Measurements from ENCODE around the gene TROAP. TPM values are rescaled to one million over a fixed set of nuclear protein-coding genes. Genes with fewer than 3 reads are reported as not detected.

TROAP gene
- total RNA-seq, 2 donors from 2014 or later, result 11.8 to 51.8 TPM

DNA sequence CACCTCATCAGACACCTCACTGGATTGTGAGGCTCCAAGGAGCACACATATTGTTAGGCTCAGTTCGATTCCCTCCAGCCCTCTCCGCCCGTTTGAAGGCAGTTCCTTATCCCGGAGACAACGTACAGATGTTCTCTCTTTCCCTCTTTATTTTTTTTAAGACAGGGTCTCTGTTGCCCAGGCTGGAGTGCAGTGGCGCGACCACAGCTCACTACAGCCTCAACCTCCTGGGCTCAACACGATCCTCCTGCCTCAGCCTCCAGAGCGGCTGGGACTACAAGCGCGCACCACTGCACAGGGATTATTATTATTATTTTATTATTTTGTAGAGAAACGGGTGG lies 718 bp upstream of the TROAP start:
- peak overlapping the region in 1 of 2 donors; percentile 0 for H3K9ac ChIP-seq (ENCODE audit: low read depth in 2 of 2, low read length in 2 of 2)
- no peaks in the 10 kb centered on the region for H3K9me3 ChIP-seq
- intact Hi-C loops (cut with DNase I), result no loop called here
- no peaks in the 10 kb centered on the region for H3K36me3 ChIP-seq
- H3K4me1 ChIP-seq, result peaks cover 5% of the 10 kb centered on the region
- no peaks in the 10 kb centered on the region for H3K27me3 ChIP-seq
- no peak for DNase-seq
- TF ChIP-seq, protein P1, sequence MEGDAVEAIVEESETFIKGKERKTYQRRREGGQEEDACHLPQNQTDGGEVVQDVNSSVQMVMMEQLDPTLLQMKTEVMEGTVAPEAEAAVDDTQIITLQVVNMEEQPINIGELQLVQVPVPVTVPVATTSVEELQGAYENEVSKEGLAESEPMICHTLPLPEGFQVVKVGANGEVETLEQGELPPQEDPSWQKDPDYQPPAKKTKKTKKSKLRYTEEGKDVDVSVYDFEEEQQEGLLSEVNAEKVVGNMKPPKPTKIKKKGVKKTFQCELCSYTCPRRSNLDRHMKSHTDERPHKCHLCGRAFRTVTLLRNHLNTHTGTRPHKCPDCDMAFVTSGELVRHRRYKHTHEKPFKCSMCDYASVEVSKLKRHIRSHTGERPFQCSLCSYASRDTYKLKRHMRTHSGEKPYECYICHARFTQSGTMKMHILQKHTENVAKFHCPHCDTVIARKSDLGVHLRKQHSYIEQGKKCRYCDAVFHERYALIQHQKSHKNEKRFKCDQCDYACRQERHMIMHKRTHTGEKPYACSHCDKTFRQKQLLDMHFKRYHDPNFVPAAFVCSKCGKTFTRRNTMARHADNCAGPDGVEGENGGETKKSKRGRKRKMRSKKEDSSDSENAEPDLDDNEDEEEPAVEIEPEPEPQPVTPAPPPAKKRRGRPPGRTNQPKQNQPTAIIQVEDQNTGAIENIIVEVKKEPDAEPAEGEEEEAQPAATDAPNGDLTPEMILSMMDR (IDR thresholded peaks at IDR 0.05), result no peak
- H3K27ac ChIP-seq, result no peak overlapping the region
- H3K4me3 ChIP-seq, result peak overlapping the region; percentile 50

DNA sequence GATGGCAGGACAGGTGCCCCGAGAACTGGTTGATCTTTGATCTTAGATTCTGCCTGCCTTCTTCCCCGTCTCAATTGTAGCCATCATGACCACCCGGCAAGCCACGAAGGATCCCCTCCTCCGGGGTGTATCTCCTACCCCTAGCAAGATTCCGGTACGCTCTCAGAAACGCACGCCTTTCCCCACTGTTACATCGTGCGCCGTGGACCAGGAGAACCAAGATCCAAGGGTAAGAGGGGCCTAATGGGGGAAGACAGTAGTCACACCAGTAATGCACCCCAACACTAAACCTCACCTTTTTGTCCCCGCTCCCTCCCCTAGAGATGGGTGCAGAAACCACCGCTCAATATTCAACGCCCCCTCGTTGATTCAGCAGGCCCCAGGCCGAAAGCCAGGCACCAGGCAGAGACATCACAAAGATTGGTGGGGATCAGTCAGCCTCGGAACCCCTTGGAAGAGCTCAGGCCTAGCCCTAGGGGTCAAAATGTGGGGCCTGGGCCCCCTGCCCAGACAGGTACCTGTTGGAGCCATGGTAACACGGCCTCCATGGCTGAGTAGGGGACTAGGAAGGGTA lies 556 bp downstream of the TROAP start:
- H3K4me1 ChIP-seq, result peaks cover 5% of the 10 kb centered on the region
- peak overlapping the region; percentile 44 to 54 for H3K9ac ChIP-seq (ENCODE audit: low read depth in 2 of 2, low read length in 2 of 2)
- TF ChIP-seq, protein P1 (IDR thresholded peaks at IDR 0.05), result no peak
- DNase-seq, result no peak
- intact Hi-C loops (cut with DNase I), result no loop called here
- peak overlapping the region; percentile 50 for H3K4me3 ChIP-seq
- no peaks in the 10 kb centered on the region for H3K36me3 ChIP-seq
- no peaks in the 10 kb centered on the region for H3K27me3 ChIP-seq
- no peak overlapping the region for H3K27ac ChIP-seq
- no peaks in the 10 kb centered on the region for H3K9me3 ChIP-seq

DNA sequence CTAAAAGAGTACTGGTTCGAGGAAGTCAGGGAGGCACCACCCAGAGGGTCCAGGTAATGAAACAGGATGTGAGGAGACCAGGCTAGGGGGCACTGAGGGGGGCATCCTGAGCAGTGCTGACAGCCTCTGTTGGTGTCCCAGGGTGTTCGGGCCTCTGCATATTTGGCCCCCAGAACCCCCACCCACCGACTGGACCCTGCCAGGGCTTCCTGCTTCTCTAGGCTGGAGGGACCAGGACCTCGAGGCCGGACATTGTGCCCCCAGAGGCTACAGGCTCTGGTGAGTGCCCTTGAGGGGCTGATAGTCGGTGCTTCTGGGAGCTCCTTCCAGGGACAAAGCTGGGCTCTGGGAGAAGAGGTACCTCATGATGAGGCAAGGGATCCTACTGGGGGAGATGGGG lies 2.6 kb downstream of the TROAP start:
- no peak overlapping the region for H3K27ac ChIP-seq
- no peak for DNase-seq
- H3K36me3 ChIP-seq, result no peaks in the 10 kb centered on the region
- intact Hi-C loops (cut with DNase I), result no loop called here
- TF ChIP-seq, protein P1 (IDR thresholded peaks at IDR 0.05), result no peak
- no peak overlapping the region for H3K4me3 ChIP-seq
- H3K4me1 ChIP-seq, result peaks cover 5% of the 10 kb centered on the region
- H3K27me3 ChIP-seq, result no peaks in the 10 kb centered on the region
- no peak overlapping the region for H3K9ac ChIP-seq (ENCODE audit: low read depth in 2 of 2, low read length in 2 of 2)
- H3K9me3 ChIP-seq, result no peaks in the 10 kb centered on the region

DNA sequence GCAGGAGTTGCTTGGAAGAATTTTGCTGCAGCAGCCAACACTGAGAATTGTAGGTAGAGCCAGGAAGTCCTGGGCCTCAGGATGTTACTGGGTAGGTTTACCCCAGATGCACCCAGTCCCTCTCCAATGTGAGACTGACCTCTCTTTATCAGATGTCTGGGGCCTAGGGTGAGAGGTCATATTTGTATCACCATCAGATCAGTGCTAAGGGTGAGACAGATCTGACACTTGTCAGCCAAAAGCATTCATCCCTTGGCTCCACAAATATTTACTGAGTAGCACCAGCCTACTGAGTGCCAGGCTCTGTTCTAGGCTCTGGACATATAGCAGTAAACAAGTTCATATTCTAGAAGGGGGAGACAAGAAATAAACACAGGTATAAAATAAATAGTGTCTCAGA lies 4.3 kb downstream of the TROAP start:
- Histone ChIP-seq H3K9ac (ENCODE audit: low read depth in 2 of 2, low read length in 2 of 2) (no peak overlapping the region), H3K27me3 (no peaks in the 10 kb centered on the region)

DNA sequence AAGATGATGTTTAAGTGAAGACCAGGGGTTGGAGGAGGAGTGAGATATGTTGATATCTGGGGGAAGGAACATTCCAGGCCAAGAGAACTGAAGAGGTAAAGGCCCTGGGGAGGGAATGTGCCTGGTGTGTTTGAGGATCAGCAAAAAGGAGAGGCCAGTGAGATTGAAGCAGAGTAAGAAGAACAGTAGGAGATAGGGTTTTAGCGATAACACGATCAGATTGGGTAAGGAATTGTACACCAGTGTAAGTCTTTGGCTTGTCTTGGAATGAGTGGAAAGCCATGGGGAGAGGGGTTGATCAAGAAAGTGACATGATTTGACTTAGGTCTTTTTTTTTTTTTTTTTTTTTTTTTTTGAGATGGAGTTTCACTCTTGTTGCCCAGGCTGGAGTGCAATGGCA lies 4.8 kb downstream of the TROAP start:
- Histone ChIP-seq H3K9me3 (no peaks in the 10 kb centered on the region), H3K9ac (ENCODE audit: low read depth in 2 of 2, low read length in 2 of 2) (no peak overlapping the region), H3K4me1 (peaks cover 5% of the 10 kb centered on the region), H3K27ac (no peak overlapping the region), H3K36me3 (no peaks in the 10 kb centered on the region), H3K27me3 (no peaks in the 10 kb centered on the region), H3K4me3 (no peak overlapping the region)
- TF ChIP-seq, protein P1 (IDR thresholded peaks at IDR 0.05), result no peak
- no peak for DNase-seq
- intact Hi-C loops (cut with DNase I), result no loop called here

More for the DNA sequence above, 4.3 kb downstream of the TROAP start:
- Histone ChIP-seq H3K4me3 (no peak overlapping the region), H3K36me3 (no peaks in the 10 kb centered on the region), H3K27ac (no peak overlapping the region), H3K4me1 (peaks cover 5% of the 10 kb centered on the region), H3K9me3 (no peaks in the 10 kb centered on the region)
- intact Hi-C loops (cut with DNase I), result no loop called here
- TF ChIP-seq, protein P1 (IDR thresholded peaks at IDR 0.05), result no peak
- no peak for DNase-seq
